Measurements from ENCODE around the gene CCDC170. TPM values are rescaled to one million over a fixed set of nuclear protein-coding genes. Genes with fewer than 3 reads are reported as not detected.

CCDC170 gene
- total RNA-seq, 1 donor from 2014 or later: 0.14 TPM

- H3K4me3 ChIP-seq (ENCODE audit: insufficient read depth, low read depth, low read length): no peak overlapping the region
- H3K9me3 ChIP-seq (ENCODE audit: insufficient read depth, low read depth, low read length): no peaks in the 10 kb centered on the region
- no peaks in the 10 kb centered on the region for H3K4me1 ChIP-seq (ENCODE audit: insufficient read depth, low read length)
- H3K27ac ChIP-seq (ENCODE audit: low read depth, low read length): no peak overlapping the region
- Mint-ChIP-seq H3K27ac (ENCODE audit: unreplicated experiment) (no peak overlapping the region), H3K36me3 (ENCODE audit: low read depth, unreplicated experiment) (no peaks in the 10 kb centered on the region), H3K27me3 (ENCODE audit: low read depth, unreplicated experiment) (no peaks in the 10 kb centered on the region), H3K4me3 (ENCODE audit: unreplicated experiment) (no peak overlapping the region), H3K9me3 (ENCODE audit: unreplicated experiment) (no peaks in the 10 kb centered on the region), H3K4me1 (ENCODE audit: low read depth, unreplicated experiment) (no peaks in the 10 kb centered on the region)
- FAIRE-seq (no peak), DNase-seq (ENCODE audit: low read depth) (no peak)
- H3K27me3 ChIP-seq (ENCODE audit: insufficient read depth, low read length): no peaks in the 10 kb centered on the region
- H3K4me2 ChIP-seq (ENCODE audit: low read length): no peak overlapping the region
- H3K9ac ChIP-seq (ENCODE audit: low read length): no peak overlapping the region
- TF ChIP-seq EZH2 (IDR thresholded peaks at IDR 0.05; ENCODE audit: insufficient read depth, low read length): no peak
- no peaks in the 10 kb centered on the region for H4K20me1 ChIP-seq (ENCODE audit: insufficient read depth, low read length)
- no peak overlapping the region for H2AFZ ChIP-seq (ENCODE audit: low read depth, low read length)
- H3K36me3 ChIP-seq (ENCODE audit: insufficient read depth, low read length): no peaks in the 10 kb centered on the region
- no peaks in the 10 kb centered on the region for H3K79me2 ChIP-seq (ENCODE audit: insufficient read depth, low read length)
Measured at GRCh38 chr6:151616091-151616513, 122.3 kb downstream of the CCDC170 start.

- Histone ChIP-seq H3K4me1 (ENCODE audit: insufficient read depth, low read length) (no peaks in the 10 kb centered on the region), H2AFZ (ENCODE audit: low read depth, low read length) (no peak overlapping the region), H3K36me3 (ENCODE audit: insufficient read depth, low read length) (no peaks in the 10 kb centered on the region), H3K27ac (ENCODE audit: low read depth, low read length) (no peak overlapping the region), H3K9ac (ENCODE audit: low read length) (no peak overlapping the region), H3K27me3 (ENCODE audit: insufficient read depth, low read length) (no peaks in the 10 kb centered on the region), H3K4me2 (ENCODE audit: low read length) (no peak overlapping the region), H3K79me2 (ENCODE audit: insufficient read depth, low read length) (no peaks in the 10 kb centered on the region), H3K4me3 (ENCODE audit: insufficient read depth, low read depth, low read length) (no peak overlapping the region), H4K20me1 (ENCODE audit: insufficient read depth, low read length) (no peaks in the 10 kb centered on the region), H3K9me3 (ENCODE audit: insufficient read depth, low read depth, low read length) (no peaks in the 10 kb centered on the region)
- Mint-ChIP-seq H3K9me3 (ENCODE audit: unreplicated experiment) (no peaks in the 10 kb centered on the region), H3K36me3 (ENCODE audit: low read depth, unreplicated experiment) (no peaks in the 10 kb centered on the region), H3K27ac (ENCODE audit: unreplicated experiment) (no peak overlapping the region), H3K4me3 (ENCODE audit: unreplicated experiment) (no peak overlapping the region), H3K27me3 (ENCODE audit: low read depth, unreplicated experiment) (no peaks in the 10 kb centered on the region), H3K4me1 (ENCODE audit: low read depth, unreplicated experiment) (no peaks in the 10 kb centered on the region)
- DNase-seq (ENCODE audit: low read depth) (no peak), FAIRE-seq (no peak)
- no peak for TF ChIP-seq EZH2 (IDR thresholded peaks at IDR 0.05; ENCODE audit: insufficient read depth, low read length)
- no peak for TF ChIP-seq CTCF (IDR thresholded peaks at IDR 0.05; ENCODE audit: insufficient read depth, low read depth, low read length)
Measured at GRCh38 chr6:151616600-151616999, 122.8 kb downstream of the CCDC170 start.

- H3K27ac ChIP-seq (ENCODE audit: low read depth, low read length): no peak overlapping the region
- Mint-ChIP-seq H3K4me3 (ENCODE audit: unreplicated experiment) (no peak overlapping the region), H3K9me3 (ENCODE audit: unreplicated experiment) (no peaks in the 10 kb centered on the region), H3K27me3 (ENCODE audit: low read depth, unreplicated experiment) (no peaks in the 10 kb centered on the region), H3K36me3 (ENCODE audit: low read depth, unreplicated experiment) (no peaks in the 10 kb centered on the region), H3K4me1 (ENCODE audit: low read depth, unreplicated experiment) (no peaks in the 10 kb centered on the region), H3K27ac (ENCODE audit: unreplicated experiment) (no peak overlapping the region)
- H3K4me1 ChIP-seq (ENCODE audit: insufficient read depth, low read length): no peaks in the 10 kb centered on the region
- no peaks in the 10 kb centered on the region for H3K9me3 ChIP-seq (ENCODE audit: insufficient read depth, low read depth, low read length)
- H3K9ac ChIP-seq (ENCODE audit: low read length): no peak overlapping the region
- H3K4me3 ChIP-seq (ENCODE audit: insufficient read depth, low read depth, low read length): no peak overlapping the region
- FAIRE-seq: no peak
- H3K36me3 ChIP-seq (ENCODE audit: insufficient read depth, low read length): no peaks in the 10 kb centered on the region
- no peak overlapping the region for H3K4me2 ChIP-seq (ENCODE audit: low read length)
- no peaks in the 10 kb centered on the region for H3K27me3 ChIP-seq (ENCODE audit: insufficient read depth, low read length)
- H3K79me2 ChIP-seq (ENCODE audit: insufficient read depth, low read length): no peaks in the 10 kb centered on the region
- DNase-seq (ENCODE audit: low read depth): no peak
- no peaks in the 10 kb centered on the region for H4K20me1 ChIP-seq (ENCODE audit: insufficient read depth, low read length)
- H2AFZ ChIP-seq (ENCODE audit: low read depth, low read length): no peak overlapping the region
- TF ChIP-seq CTCF (IDR thresholded peaks at IDR 0.05; ENCODE audit: insufficient read depth, low read depth, low read length): no peak
- no peak for TF ChIP-seq EZH2 (IDR thresholded peaks at IDR 0.05; ENCODE audit: insufficient read depth, low read length)
Measured at GRCh38 chr6:151617539-151617938, 123.7 kb downstream of the CCDC170 start.
